Prostate gland (tissue), 2 donors: ENCODE data around the gene CD86.

Experiments used
- POLR2A ChIP-seq: fragments of 450-650 bp; IDR thresholded peaks from one replicate; pipeline ENCODE4 v1.6.1; 2016; ENCODE audit warnings: antibody characterized with exemption, mild to moderate bottlenecking
- TF ChIP-seq, protein P1 (sequence below), 4 experiments: fragments of 200-600 bp in 2 of 4; fragments of 450-650 bp in 2 of 4; sonication (generic) in 2 of 4; IDR thresholded peaks; 1 replicate in 3 of 4; 2 replicates in 1 of 4; pipeline ENCODE4 v1.5.1; 2016 to 2019; ENCODE audit warnings: antibody characterized with exemption in 4 of 4, mild to moderate bottlenecking in 2 of 4, moderate library complexity in 2 of 4

DNA sequence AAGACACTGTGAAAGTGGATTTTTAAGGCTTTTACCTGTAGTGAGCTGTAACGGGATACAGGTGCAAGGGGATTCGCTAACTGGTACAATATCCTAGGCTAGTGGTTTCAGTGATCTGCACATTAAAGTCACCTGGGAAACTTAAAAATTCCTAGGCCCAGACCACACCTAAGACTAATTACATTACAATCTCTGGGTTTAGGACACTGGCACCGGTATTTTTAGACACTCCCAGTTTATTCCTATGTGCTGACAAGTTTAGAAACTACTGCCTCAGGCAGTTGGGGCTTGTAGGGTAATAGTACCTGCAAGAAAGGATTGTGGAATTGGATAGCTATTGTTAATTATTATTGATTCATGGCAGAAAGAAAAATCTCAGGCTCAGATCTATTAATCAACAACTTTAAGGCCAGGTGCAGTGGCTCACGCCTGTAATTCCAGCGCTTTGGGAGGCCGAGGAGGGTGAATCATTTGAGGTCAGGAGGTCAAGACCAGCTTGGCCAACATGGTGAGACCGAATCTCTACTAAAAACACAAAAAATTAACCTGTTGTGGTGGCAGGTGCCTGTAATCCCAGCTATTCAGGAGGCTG lies 77.9 kb downstream of the CD86 start:
- TF ChIP-seq, protein P1, sequence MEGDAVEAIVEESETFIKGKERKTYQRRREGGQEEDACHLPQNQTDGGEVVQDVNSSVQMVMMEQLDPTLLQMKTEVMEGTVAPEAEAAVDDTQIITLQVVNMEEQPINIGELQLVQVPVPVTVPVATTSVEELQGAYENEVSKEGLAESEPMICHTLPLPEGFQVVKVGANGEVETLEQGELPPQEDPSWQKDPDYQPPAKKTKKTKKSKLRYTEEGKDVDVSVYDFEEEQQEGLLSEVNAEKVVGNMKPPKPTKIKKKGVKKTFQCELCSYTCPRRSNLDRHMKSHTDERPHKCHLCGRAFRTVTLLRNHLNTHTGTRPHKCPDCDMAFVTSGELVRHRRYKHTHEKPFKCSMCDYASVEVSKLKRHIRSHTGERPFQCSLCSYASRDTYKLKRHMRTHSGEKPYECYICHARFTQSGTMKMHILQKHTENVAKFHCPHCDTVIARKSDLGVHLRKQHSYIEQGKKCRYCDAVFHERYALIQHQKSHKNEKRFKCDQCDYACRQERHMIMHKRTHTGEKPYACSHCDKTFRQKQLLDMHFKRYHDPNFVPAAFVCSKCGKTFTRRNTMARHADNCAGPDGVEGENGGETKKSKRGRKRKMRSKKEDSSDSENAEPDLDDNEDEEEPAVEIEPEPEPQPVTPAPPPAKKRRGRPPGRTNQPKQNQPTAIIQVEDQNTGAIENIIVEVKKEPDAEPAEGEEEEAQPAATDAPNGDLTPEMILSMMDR (IDR thresholded peaks at IDR 0.05) = no peak
- no peak for TF ChIP-seq POLR2A
